Neuronal stem cell (in vitro differentiated cells): ENCODE results near the gene UBTF.

Experiments
- DNase-seq: peaks from one replicate; pipeline ENCODE4 v3.0.0-alpha.2; 2013; ENCODE audit warnings: low spot score
- H2AFZ ChIP-seq: one replicate; pipeline ENCODE4 v1.6.1; 2013; ENCODE audit warnings: mild to moderate bottlenecking, low read length, inconsistent platforms
- H2AK5ac ChIP-seq: 2 replicates; pipeline ENCODE4 v1.6.1; 2013; ENCODE audit warnings: low read depth, mild to moderate bottlenecking, inconsistent platforms, low read length, moderate library complexity, mixed read lengths
- H2BK120ac ChIP-seq: 2 replicates; pipeline ENCODE4 v1.6.1; 2013; ENCODE audit warnings: low read depth, mild to moderate bottlenecking, inconsistent platforms, low read length, moderate library complexity, mixed read lengths
- H2BK12ac ChIP-seq: one replicate; pipeline ENCODE4 v1.6.1; 2013; ENCODE audit warnings: low read length, inconsistent platforms
- H2BK15ac ChIP-seq: 2 replicates; pipeline ENCODE4 v1.6.1; 2013; ENCODE audit warnings: mild to moderate bottlenecking, low read length, inconsistent platforms, mixed read lengths
- H2BK5ac ChIP-seq: one replicate; pipeline ENCODE4 v1.6.1; 2013; ENCODE audit warnings: inconsistent platforms, mild to moderate bottlenecking, low read length, moderate library complexity
- H3K14ac ChIP-seq: one replicate; pipeline ENCODE4 v1.6.1; 2013; ENCODE audit warnings: low read length, inconsistent platforms
- H3K18ac ChIP-seq: 2 replicates; pipeline ENCODE4 v1.6.1; 2013; ENCODE audit warnings: low read length, inconsistent platforms
- H3K23ac ChIP-seq: 2 replicates; pipeline ENCODE4 v1.6.1; 2013; ENCODE audit warnings: low read depth, mild to moderate bottlenecking, mixed read lengths, low read length, inconsistent platforms; ENCODE audit not compliant: poor library complexity
- H3K27ac ChIP-seq: replicated peaks from 3 replicates; pipeline ENCODE4 v1.5.1; 2013; ENCODE audit warnings: low read length, inconsistent platforms
- H3K27me3 ChIP-seq, 3 experiments: 2 replicates each; pipeline ENCODE4 v1.6.1; 2013; ENCODE audit warnings: low read length in 3 of 3, mild to moderate bottlenecking in 2 of 3, inconsistent platforms in 1 of 3, low read depth in 1 of 3, mixed read lengths in 1 of 3, moderate library complexity in 1 of 3; ENCODE audit not compliant: control insufficient read depth in 3 of 3, insufficient read depth in 3 of 3
- H3K36me3 ChIP-seq, 2 donors: replicated peaks in 1 of 2; 2 replicates each; pipeline ENCODE4 v1.6.1; 2013; ENCODE audit warnings: low read length in 2 of 2; ENCODE audit not compliant: control insufficient read depth in 2 of 2, insufficient read depth in 2 of 2
- H3K4ac ChIP-seq: 2 replicates; pipeline ENCODE4 v1.6.1; 2013; ENCODE audit warnings: inconsistent platforms, mild to moderate bottlenecking, low read length, moderate library complexity
- H3K4me1 ChIP-seq, 2 donors: 1 replicate in 1 of 2; 2 replicates in 1 of 2; pipeline ENCODE4 v1.6.1; 2013; ENCODE audit warnings: low read length in 2 of 2, low read depth in 1 of 2; ENCODE audit not compliant: control insufficient read depth in 2 of 2, insufficient read depth in 1 of 2
- H3K4me2 ChIP-seq: one replicate; pipeline ENCODE4 v1.6.1; 2013; ENCODE audit warnings: mild to moderate bottlenecking, low read length, inconsistent platforms; ENCODE audit not compliant: insufficient read depth, poor library complexity, severe bottlenecking
- H3K4me3 ChIP-seq, 2 donors: 2 replicates each; pipeline ENCODE4 v1.5.1; 2013; ENCODE audit warnings: low read length in 2 of 2, mild to moderate bottlenecking in 2 of 2, inconsistent platforms in 1 of 2, moderate library complexity in 1 of 2
- H3K79me1 ChIP-seq: one replicate; pipeline ENCODE4 v1.6.1; 2013; ENCODE audit warnings: low read depth, mild to moderate bottlenecking, inconsistent platforms, low read length, moderate library complexity
- H3K9ac ChIP-seq: one replicate; pipeline ENCODE4 v1.6.1; 2013; ENCODE audit warnings: mild to moderate bottlenecking, low read depth, low read length, inconsistent platforms; ENCODE audit not compliant: poor library complexity
- H3K9me3 ChIP-seq, 2 donors: replicated peaks in 1 of 2; 2 replicates each; pipeline versions ENCODE3 to v1.6.1; 2013; ENCODE audit warnings: low read length in 2 of 2, mild to moderate bottlenecking in 2 of 2, inconsistent platforms in 1 of 2, low read depth in 1 of 2, mixed read lengths in 1 of 2, moderate library complexity in 1 of 2; ENCODE audit not compliant: control insufficient read depth in 2 of 2, insufficient read depth in 1 of 2
- H4K8ac ChIP-seq: one replicate; pipeline ENCODE4 v1.6.1; 2013; ENCODE audit warnings: low read depth, mild to moderate bottlenecking, inconsistent platforms, low read length, moderate library complexity
- H4K91ac ChIP-seq: one replicate; pipeline ENCODE4 v1.6.1; 2013; ENCODE audit warnings: low read length, low read depth, mild to moderate bottlenecking, inconsistent platforms; ENCODE audit not compliant: poor library complexity
- WGBS, 2 donors: extraction: QIAGEN DNeasy Blood & Tissue Kit; methylation state at CpG; one replicate each; pipeline ENCODE4 v1.1.7; 2013; ENCODE audit warnings: missing lambda C conversion rate in 2 of 2, mixed read lengths in 1 of 2; ENCODE audit not compliant: insufficient read length in 2 of 2, insufficient replicate concordance in 1 of 2; ENCODE audit errors: extremely low coverage in 2 of 2; 5-methylcytosine and 5-hydroxymethylcytosine counted together

The UBTF gene

GRCh38 chr17:44232061-44232460 is 12.6 kb upstream of the UBTF start:
- DNase-seq, result no peak
- WGBS, 2 donors, result no CpG with 5 or more reads among the region's 7 CpGs

GRCh38 chr17:44230140-44230539 is 10.7 kb upstream of the UBTF start:
- Histone ChIP-seq H3K4me3 (no peak overlapping the region), H2AK5ac (no peak overlapping the region), H3K14ac (no peak overlapping the region), H2BK15ac (no peak overlapping the region), H2BK5ac (no peak overlapping the region), H3K27ac (no peak overlapping the region), H4K8ac (no peak overlapping the region), H2BK12ac (no peak overlapping the region), H2AFZ (no peak overlapping the region), H3K9me3 (no peaks in the 10 kb centered on the region), H3K79me1 (no peaks in the 10 kb centered on the region), H3K18ac (no peak overlapping the region), H3K36me3 (no peaks in the 10 kb centered on the region), H3K4me1 (no peaks in the 10 kb centered on the region), H4K91ac (no peak overlapping the region), H3K9ac (peak overlapping the region; percentile 72), H3K4me2 (no peak overlapping the region), H2BK120ac (no peak overlapping the region), H3K4ac (no peak overlapping the region), H3K27me3 (peaks cover 0 to 12% (median 0%) of the 10 kb centered on the region in 3 experiments), H3K23ac (peak overlapping the region; percentile 73)
- no CpG with 5 or more reads among the region's 9 CpGs for WGBS, 2 donors
- no peak for DNase-seq

More at GRCh38 chr17:44232061-44232460, 12.6 kb upstream of the UBTF start:
- H3K9ac ChIP-seq, result no peak overlapping the region
- no peak overlapping the region for H3K4ac ChIP-seq
- no peak overlapping the region for H3K4me3 ChIP-seq
- no peak overlapping the region for H2BK15ac ChIP-seq
- H3K36me3 ChIP-seq, result no peaks in the 10 kb centered on the region
- no peak overlapping the region for H2AFZ ChIP-seq
- no peak overlapping the region for H3K4me2 ChIP-seq
- H3K9me3 ChIP-seq, result peaks cover 0 to 4% of the 10 kb centered on the region in 2 donors
- no peak overlapping the region for H4K91ac ChIP-seq
- peaks cover 0 to 17% (median 0%) of the 10 kb centered on the region in 3 experiments for H3K27me3 ChIP-seq
- H2AK5ac ChIP-seq, result no peak overlapping the region
- no peak overlapping the region for H3K27ac ChIP-seq
- H3K18ac ChIP-seq, result no peak overlapping the region
- no peak overlapping the region for H2BK5ac ChIP-seq
- no peak overlapping the region for H2BK12ac ChIP-seq
- H4K8ac ChIP-seq, result no peak overlapping the region
- H3K4me1 ChIP-seq, result no peaks in the 10 kb centered on the region
- no peak overlapping the region for H2BK120ac ChIP-seq
- no peaks in the 10 kb centered on the region for H3K79me1 ChIP-seq
- no peak overlapping the region for H3K14ac ChIP-seq
- no peak overlapping the region for H3K23ac ChIP-seq

- Histone ChIP-seq H4K8ac (no peak overlapping the region), H3K9me3 (no peaks in the 10 kb centered on the region), H3K27ac (no peak overlapping the region), H3K4me2 (no peak overlapping the region), H3K18ac (no peak overlapping the region), H3K9ac (no peak overlapping the region), H3K23ac (peak overlapping the region; percentile 17), H3K27me3 (peaks cover 0 to 12% (median 0%) of the 10 kb centered on the region in 3 experiments), H2BK12ac (no peak overlapping the region), H2BK120ac (no peak overlapping the region), H2AK5ac (peak overlapping the region; percentile 32), H3K4me3 (no peak overlapping the region), H3K79me1 (no peaks in the 10 kb centered on the region), H3K36me3 (no peaks in the 10 kb centered on the region), H2AFZ (no peak overlapping the region), H2BK5ac (no peak overlapping the region), H3K4me1 (no peaks in the 10 kb centered on the region), H3K4ac (no peak overlapping the region), H2BK15ac (no peak overlapping the region), H4K91ac (no peak overlapping the region), H3K14ac (no peak overlapping the region)
- no CpG with 5 or more reads among the region's 6 CpGs for WGBS, 2 donors
- no peak for DNase-seq
Measured at GRCh38 chr17:44229090-44229489, 9.6 kb upstream of the UBTF start.

GRCh38 chr17:44223541-44224071 is 4.1 kb upstream of the UBTF start:
- no peak for DNase-seq
- Histone ChIP-seq H2AFZ (no peak overlapping the region), H3K9me3 (no peaks in the 10 kb centered on the region), H3K4me3 (no peak overlapping the region), H2AK5ac (no peak overlapping the region), H3K27me3 (no peaks in the 10 kb centered on the region), H3K79me1 (peaks cover 7% of the 10 kb centered on the region), H2BK12ac (no peak overlapping the region), H4K91ac (no peak overlapping the region), H3K4me1 (peaks cover 5 to 7% of the 10 kb centered on the region in 2 donors), H3K14ac (no peak overlapping the region), H3K4ac (no peak overlapping the region), H2BK15ac (no peak overlapping the region), H3K27ac (no peak overlapping the region), H2BK5ac (no peak overlapping the region), H3K36me3 (no peaks in the 10 kb centered on the region), H3K9ac (no peak overlapping the region), H3K4me2 (no peak overlapping the region), H3K23ac (no peak overlapping the region), H2BK120ac (no peak overlapping the region), H4K8ac (no peak overlapping the region), H3K18ac (no peak overlapping the region)
- no CpG with 5 or more reads among the region's 7 CpGs for WGBS, 2 donors
